HG03108 (cell line): ENCODE data around the gene NPBWR2.

Experiments used
- ATAC-seq: cut with Tn5 transposase; IDR thresholded peaks from one replicate; pipeline ENCODE4 v1.9.1; 2021; ENCODE audit warnings: moderate library complexity; ENCODE audit not compliant: unreplicated experiment

Gene NPBWR2

GRCh38 chr20:64105846-64106434 is 1.4 kb downstream of the NPBWR2 start:
- ATAC-seq = no peak

GRCh38 chr20:64104667-64105451 is 2.5 kb downstream of the NPBWR2 start:
- no peak for ATAC-seq

- ATAC-seq = no peak
These were observed 3.3 kb downstream of the NPBWR2 start for GRCh38 chr20:64103871-64104666.

DNA sequence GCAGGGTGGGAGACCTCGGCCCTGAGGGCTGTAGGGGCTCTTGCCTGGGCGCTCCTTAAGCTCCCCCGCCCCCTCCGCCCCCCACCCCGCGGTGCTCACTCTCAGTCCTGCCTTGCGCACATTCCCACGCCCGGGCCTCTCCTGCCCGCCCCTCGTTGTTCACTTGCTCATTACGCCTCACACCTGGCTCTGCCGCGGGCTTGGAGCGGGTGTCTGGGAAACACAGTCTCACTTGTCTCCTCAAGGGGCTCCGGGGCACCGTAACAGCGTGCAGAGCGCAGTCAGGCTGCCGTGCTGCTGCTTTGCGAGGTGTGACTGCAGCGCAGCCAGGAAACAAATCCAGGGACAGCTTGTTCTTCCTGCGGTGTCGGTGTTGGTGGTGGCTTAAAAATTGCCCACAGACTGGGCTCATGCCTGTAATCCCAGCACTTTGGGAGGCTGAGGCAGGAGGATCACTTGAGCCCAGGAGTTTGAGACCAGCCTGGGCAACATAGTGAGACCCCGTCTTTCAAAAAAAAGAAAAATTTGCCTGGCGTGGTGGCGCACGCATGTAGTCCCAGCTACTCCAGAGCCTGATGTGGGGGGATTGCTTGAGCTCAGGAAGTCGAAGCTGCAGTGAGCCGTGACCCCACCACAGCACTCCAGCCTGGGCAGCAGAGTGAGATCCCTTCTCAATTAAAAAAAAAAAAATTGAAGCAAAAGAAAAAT is 4.6 kb downstream of the NPBWR2 start:
- no peak for ATAC-seq

- no peak for ATAC-seq
These were observed 5.4 kb downstream of the NPBWR2 start for GRCh38 chr20:64101731-64102621.

- no peak for ATAC-seq
These were observed 6.2 kb downstream of the NPBWR2 start for GRCh38 chr20:64100946-64101688.

- ATAC-seq = no peak
These were observed 6.8 kb downstream of the NPBWR2 start for GRCh38 chr20:64100566-64100888.

- no peak for ATAC-seq
These were observed 7.3 kb downstream of the NPBWR2 start for GRCh38 chr20:64099880-64100565.

- ATAC-seq = no peak
These were observed 8.1 kb downstream of the NPBWR2 start for GRCh38 chr20:64099086-64099786.

GRCh38 chr20:64098471-64099013 is 8.8 kb downstream of the NPBWR2 start:
- no peak for ATAC-seq

DNA sequence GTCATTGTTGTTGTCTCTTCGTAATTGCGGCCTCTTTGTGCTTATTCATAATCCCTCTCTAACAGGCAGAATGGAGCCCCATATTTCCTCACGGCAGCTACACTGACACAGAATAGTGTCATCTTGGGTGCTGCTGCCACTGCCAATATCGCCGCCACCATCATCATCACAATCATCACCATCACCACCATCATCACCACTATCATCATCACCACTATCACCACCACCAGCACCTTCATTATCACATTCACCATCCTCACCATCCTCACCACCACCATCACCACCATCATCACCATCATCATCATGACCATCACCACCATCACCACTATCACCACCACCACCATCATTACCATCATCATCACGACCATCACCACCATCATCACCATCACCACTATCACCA is 10.8 kb downstream of the NPBWR2 start:
- ATAC-seq = no peak

- ATAC-seq = no peak
These were observed 11.4 kb downstream of the NPBWR2 start for GRCh38 chr20:64095927-64096326.

- no peak for ATAC-seq
These were observed 11.9 kb downstream of the NPBWR2 start for GRCh38 chr20:64095455-64095854.

DNA sequence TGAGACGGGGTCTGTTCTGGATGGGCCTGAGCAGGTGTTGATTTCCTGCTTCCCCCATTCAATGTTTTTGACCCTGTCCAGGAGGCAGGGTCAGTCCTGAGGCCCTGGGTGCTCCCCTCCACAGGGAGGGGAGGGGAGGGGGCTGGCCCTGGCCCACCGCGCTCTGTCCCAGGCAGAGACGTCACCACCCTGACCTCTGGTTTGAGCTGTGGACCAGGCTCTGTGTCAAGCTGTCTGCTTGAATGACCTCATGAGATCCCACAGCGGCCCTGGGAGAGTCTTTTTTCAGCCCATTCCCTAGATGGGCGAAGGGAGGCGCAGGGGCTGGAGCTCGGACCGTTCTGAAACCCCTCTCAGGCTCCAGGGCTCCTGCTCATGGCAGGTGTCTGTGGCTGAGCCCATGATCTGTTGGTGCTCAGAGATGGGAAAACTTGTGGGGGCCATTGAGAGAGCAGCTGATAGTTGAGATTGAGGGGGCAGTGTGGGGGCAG is 14.3 kb downstream of the NPBWR2 start:
- no peak for ATAC-seq

- no peak for ATAC-seq
These were observed 14.9 kb downstream of the NPBWR2 start for GRCh38 chr20:64092258-64093012.

DNA sequence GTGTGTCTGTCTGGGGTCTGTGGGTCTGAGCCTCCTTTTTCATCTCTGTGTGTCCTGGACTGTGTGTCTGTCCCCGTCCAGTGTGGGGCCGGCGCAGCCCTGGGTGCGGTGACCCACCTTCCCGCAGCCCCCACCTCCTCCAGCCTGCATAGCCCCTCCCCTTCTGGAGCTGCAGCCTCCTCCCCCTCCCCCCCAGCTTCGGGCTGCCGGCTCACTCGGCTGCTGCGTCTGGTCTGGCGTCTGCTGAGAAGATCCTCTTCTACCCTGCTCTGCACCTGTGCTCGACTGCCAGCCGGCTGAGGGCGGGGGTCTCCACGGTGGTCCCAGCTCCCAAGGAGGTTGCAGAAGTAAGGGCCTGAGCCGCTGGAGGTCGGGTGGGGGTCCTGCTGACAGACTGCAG is 15.6 kb downstream of the NPBWR2 start:
- no peak for ATAC-seq

DNA sequence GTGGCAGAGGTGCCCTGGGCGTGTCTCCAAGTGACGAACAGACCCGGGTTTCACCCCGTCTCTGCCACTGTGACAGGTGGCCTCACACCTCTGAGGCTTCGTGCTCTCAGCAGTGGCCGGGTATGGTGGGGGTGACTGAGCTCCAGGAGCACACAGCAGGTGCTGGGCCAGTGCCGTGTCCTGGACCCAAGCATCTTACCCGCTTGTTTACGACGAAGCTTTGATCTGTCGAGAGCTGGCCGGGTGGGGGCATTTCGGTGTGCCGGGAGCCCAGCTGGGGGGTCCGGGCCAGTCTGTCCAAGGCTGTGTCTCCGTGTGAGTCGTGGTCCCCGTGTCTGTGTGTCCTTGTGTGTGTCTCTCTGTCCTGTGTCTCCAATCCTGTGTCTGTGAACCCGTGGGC is 16.0 kb downstream of the NPBWR2 start:
- ATAC-seq = no peak
